ENCODE measurements around the gene PCNX4. TPM values are rescaled to one million over a fixed set of nuclear protein-coding genes. Genes with fewer than 3 reads are reported as not detected.

The PCNX4 gene
- total RNA-seq, 1 experiment from 2014 or later, result 35.5 TPM

DNA sequence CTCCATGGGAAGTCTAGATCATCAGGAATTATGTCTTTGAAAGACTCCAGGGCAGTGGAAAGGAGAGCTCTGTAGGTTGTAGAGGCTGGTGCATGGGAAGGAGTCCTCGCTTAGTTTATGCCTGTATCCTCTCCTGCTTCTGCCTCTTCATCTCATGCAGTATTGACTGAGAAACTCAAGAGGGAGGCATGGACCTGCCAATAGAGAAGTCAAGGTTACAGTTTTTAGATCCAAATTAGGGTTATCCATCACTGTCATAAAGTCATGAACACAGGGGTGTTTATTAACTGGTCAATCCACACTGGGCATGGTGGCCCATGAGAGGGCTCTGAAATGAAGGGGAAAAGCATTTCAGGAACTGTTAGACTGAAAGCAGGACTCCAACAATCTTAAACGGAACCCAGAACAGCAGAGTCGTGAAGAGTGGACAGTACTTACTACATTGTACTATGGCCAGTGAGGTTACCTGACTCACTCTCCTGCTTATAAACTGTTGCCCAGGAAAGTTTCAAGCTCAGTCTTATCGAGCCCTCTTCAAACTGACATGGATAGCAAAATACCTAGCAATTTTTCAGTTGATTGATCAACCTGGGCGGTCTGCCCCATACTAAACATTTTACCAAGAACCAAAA lies 103.6 kb downstream of the PCNX4 start:
- peak; percentile 13 for DNase-seq
- Histone ChIP-seq H3K4me3 (ENCODE audit: insufficient read depth, low read depth, low read length) (no peak overlapping the region), H3K36me3 (replicated peaks; ENCODE audit: control insufficient read depth, insufficient read depth, low read length) (no peaks in the 10 kb centered on the region), H3K27me3 (ENCODE audit: control insufficient read depth, insufficient read depth, low read length) (no peaks in the 10 kb centered on the region)

DNA sequence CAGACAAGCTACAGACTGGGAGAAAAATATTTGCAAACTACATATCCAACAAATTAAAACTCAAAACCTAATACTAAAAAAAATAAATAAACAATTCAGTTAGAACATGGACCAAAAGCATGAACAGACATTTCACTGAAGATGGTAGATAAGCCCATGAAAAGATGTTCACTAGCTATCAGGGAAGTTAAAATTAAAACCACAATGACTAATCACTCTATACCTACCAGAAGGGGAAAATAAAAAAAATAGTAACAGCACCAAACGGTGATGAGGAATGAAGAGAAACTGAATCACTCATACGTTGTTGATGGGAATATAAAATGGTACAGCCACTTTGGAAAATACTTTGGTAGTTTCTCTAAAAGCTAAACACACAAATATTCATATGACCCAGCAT lies 104.6 kb downstream of the PCNX4 start:
- DNase-seq, result no peak
- Histone ChIP-seq H3K27me3 (ENCODE audit: control insufficient read depth, insufficient read depth, low read length) (no peaks in the 10 kb centered on the region), H3K36me3 (replicated peaks; ENCODE audit: control insufficient read depth, insufficient read depth, low read length) (no peaks in the 10 kb centered on the region), H3K4me3 (ENCODE audit: insufficient read depth, low read depth, low read length) (no peak overlapping the region)

DNA sequence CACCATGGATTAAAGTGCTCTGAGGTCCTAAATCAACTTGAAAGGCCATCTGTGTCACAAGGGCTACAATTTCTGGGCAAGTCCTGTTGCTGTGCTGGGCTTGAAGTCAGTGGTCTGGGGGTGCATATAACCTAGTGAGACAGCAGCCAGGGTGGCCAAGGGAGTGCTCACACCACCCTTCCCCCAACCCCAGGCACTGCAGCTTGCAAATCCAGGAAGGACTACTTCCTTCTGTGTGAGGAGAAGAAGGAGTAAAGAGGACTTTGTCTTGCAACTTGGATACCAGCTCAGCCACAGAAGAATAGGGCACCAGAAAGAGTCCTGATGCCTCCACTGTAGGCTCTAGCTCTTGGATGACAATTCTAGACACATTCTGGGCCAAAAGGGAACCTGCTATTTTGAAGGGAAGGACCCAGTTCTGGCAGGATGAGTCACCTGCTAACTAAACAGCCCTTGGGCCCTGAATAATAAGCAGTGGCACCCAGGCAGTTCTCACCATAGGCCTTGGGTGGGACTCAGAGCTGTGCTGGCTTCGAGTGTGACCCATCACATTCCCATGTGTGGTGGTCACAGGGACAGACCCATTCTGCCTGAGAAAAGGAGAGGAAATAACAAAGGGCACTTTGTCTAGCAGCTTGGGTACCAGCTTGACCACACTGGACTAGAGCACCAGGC lies 106.0 kb downstream of the PCNX4 start:
- no peaks in the 10 kb centered on the region for H3K27me3 ChIP-seq (ENCODE audit: control insufficient read depth, insufficient read depth, low read length)
- no peak for DNase-seq
- no peaks in the 10 kb centered on the region for H3K36me3 ChIP-seq (replicated peaks; ENCODE audit: control insufficient read depth, insufficient read depth, low read length)
- no peak overlapping the region for H3K4me3 ChIP-seq (ENCODE audit: insufficient read depth, low read depth, low read length)

DNA sequence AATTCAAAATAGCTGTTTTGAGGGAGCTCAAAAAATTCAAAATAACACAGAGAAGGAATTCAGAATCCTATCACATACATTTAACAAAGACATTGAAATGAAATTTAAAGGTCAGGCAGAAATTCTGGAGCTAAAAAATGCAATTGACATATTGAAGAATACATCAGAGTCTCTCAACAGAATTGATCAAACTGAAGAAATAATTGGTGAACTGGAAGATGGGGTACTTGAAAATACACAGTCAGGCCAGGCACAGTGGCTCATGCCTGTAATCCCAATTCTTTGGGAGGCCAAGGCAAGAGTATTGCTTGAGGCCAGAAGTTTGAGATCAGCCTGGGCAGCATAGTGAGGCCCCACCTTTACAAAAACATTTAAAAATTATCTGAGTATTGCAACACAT lies 107.6 kb downstream of the PCNX4 start:
- Histone ChIP-seq H3K36me3 (replicated peaks; ENCODE audit: control insufficient read depth, insufficient read depth, low read length) (no peaks in the 10 kb centered on the region), H3K27me3 (ENCODE audit: control insufficient read depth, insufficient read depth, low read length) (no peaks in the 10 kb centered on the region), H3K4me3 (ENCODE audit: insufficient read depth, low read depth, low read length) (no peak overlapping the region)
- DNase-seq, result no peak

DNA sequence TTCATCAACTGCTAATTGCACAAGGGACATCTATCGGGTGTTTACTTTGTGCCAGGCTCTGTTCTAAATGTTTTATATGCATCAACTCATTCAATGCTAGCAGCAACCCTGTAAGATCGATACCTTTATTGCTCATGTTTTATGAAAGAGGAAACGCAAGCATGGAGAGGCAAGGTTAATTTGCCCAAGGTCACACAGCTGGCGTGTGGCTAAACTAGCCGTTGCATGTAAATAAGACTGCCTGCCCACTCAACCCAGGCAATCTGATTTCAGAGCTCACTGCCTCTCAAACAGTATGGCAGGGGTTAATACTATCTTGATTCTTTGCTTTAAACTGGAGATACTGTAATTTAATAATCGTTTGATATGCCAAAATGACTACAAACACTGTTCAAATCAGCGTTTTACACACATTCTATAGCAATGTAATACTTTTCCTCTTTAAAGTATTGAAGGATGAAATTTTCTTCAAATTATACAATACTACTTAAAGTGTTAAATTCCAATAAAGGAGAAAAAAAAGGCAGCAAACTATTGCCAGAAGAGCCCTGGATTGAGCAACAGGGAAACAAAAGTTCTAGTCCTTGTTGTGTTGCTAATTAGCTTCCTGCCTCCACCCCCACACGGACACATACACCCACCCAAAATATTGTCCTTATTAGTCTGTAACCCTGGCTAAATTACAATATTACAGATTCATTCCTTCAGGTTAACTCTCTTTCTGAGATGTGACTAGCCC lies 112.5 kb downstream of the PCNX4 start:
- no peaks in the 10 kb centered on the region for H3K36me3 ChIP-seq (replicated peaks; ENCODE audit: control insufficient read depth, insufficient read depth, low read length)
- H3K27me3 ChIP-seq (ENCODE audit: control insufficient read depth, insufficient read depth, low read length), result no peaks in the 10 kb centered on the region
- no peak overlapping the region for H3K4me3 ChIP-seq (ENCODE audit: insufficient read depth, low read depth, low read length)
- no peak for DNase-seq

DNA sequence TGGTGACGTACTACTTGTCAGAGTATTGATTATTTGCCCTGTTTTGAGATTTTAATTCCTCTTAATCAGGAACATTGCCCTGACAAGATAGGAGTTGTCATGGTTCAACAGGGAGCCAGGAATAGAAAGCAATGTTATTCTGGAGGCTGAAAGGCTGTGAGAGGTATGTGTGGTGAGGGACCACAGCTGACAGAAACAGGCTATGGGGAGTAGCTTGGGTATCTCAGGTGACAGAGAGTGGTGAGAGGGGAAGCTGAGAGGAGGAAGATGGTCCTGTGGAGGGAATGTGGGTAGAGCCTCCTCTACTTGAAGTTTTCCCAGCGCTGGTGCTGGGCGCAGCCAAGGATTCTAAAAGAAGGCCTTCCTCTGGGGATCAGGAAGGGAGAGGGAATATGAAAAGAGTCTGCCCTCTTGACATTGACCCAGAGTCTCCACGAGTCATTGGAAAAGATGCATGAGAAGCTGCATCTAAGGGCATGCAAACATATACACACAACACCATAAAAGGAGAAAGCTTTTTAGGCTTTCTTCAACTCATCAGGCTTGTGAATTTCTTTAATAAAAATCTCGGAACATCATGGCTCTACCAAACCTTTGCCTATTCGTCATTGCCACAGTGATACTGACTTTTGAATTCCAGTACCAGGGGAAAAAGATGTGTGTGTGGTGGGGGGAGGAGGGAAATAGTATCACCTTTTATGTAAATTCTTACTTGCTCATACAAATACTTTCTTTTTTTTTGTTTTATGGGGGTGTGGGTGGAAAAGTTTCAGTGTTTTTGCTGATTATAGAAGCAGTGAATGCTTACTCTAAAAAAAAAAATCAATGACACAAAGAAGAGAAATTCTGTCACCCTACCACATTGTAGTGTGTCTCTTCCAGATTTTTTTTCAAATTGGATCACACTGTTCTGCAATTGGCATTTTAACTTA lies 113.4 kb downstream of the PCNX4 start:
- DNase-seq, result peak; percentile 11
- H3K4me3 ChIP-seq (ENCODE audit: insufficient read depth, low read depth, low read length), result no peak overlapping the region
- no peaks in the 10 kb centered on the region for H3K27me3 ChIP-seq (ENCODE audit: control insufficient read depth, insufficient read depth, low read length)
- H3K36me3 ChIP-seq (replicated peaks; ENCODE audit: control insufficient read depth, insufficient read depth, low read length), result no peaks in the 10 kb centered on the region

DNA sequence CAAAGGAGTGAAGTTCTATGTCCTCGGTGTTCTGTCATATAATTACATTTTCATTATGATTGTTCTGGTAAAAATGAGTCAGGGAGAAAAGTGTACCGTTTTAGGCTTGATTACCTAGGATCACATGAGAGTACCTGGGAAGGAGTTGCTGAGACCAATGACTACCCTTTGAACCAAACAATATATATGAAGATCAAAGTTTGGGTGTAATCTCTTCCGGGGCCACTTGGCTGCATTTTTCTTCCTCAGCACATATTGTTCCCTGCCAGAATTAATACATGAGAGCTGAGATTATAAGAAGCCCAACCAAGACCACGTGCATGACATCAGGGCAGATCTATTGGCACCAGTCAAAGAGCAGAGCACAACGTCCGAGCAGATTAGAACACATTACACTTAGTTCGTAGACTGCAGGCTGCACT lies 114.5 kb downstream of the PCNX4 start:
- DNase-seq, result no peak
- Histone ChIP-seq H3K4me3 (ENCODE audit: insufficient read depth, low read depth, low read length) (no peak overlapping the region), H3K36me3 (replicated peaks; ENCODE audit: control insufficient read depth, insufficient read depth, low read length) (no peaks in the 10 kb centered on the region)

DNA sequence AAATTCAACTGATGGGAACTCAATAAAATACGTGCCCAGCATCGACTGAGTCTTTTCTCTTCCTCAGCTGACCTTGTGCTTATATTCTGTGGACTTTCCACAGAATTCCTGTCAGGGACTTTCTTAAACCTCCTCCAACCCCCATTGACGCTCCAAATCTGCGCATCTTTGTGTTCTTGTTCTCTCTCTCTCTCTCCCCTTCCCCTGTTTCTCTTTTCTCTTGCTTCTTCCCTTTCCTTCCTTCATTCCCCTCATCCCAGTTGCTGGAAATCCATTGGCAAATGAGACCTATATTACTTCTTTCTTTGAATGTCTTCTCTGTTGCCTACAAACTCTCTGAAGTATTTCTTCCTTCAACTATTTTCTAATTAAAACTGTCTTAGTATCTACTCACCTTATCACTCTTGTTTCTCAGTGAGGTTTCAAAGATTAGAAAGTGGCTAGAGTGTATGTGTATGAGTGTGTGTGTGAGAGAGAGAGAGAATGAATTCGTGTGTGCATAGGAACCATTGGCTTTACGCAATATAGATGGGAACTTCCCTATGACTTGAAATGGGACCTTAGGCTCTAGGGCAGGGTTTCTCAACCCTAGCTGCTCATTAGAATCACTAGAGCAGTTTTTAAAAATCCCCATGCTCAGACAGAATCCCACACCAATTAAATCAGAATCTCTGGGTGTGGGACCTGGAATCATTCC lies 115.3 kb downstream of the PCNX4 start:
- H3K4me3 ChIP-seq (ENCODE audit: insufficient read depth, low read depth, low read length), result no peak overlapping the region
- DNase-seq, result no peak
- no peaks in the 10 kb centered on the region for H3K36me3 ChIP-seq (replicated peaks; ENCODE audit: control insufficient read depth, insufficient read depth, low read length)
- H3K27me3 ChIP-seq (ENCODE audit: control insufficient read depth, insufficient read depth, low read length), result no peaks in the 10 kb centered on the region

More for the DNA sequence above, 114.5 kb downstream of the PCNX4 start:
- H3K27me3 ChIP-seq (ENCODE audit: control insufficient read depth, insufficient read depth, low read length), result no peaks in the 10 kb centered on the region

DNA sequence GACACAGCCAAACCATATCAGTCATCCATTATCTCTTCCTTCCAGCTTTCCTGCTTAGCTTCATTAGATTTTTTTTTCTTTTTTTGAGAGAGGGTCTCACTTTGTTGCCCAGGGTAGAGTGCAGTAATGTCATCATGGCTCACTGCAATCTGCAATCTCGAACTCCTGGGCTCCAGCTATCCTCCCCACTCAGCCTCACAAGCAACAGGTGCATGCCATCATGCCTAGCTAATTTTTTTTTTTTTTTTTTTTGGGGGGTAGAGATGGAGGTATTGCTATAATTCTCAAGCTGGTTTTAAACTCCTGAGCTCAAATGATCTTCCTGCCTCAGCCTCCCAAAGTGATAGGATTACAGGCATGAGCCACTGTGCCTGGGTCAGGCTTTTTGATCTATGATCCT lies 119.0 kb downstream of the PCNX4 start:
- H3K27me3 ChIP-seq (ENCODE audit: control insufficient read depth, insufficient read depth, low read length), result no peaks in the 10 kb centered on the region
- DNase-seq, result no peak
- H3K4me3 ChIP-seq (ENCODE audit: insufficient read depth, low read depth, low read length), result no peak overlapping the region
- H3K36me3 ChIP-seq (replicated peaks; ENCODE audit: control insufficient read depth, insufficient read depth, low read length), result no peaks in the 10 kb centered on the region

DNA sequence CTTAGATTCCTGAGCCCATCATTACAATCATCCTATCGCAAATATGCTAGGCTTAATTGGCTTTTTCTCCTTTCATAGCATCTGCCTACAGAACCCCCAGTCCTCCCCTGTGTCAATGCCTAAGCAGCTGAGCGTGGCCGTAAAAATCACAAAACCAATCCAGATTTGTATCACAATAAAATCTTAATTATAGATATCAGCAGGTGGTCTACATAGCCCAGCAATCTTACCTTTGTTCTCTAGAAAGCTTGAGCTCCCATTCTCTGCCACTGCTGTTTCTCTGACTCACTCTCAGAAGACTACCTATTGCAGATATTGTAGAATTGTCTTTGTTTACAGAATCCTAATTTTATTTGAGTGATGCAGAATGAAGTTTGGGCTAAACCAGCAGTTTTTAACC lies 119.4 kb downstream of the PCNX4 start:
- H3K36me3 ChIP-seq (replicated peaks; ENCODE audit: control insufficient read depth, insufficient read depth, low read length), result no peaks in the 10 kb centered on the region
- DNase-seq, result no peak

DNA sequence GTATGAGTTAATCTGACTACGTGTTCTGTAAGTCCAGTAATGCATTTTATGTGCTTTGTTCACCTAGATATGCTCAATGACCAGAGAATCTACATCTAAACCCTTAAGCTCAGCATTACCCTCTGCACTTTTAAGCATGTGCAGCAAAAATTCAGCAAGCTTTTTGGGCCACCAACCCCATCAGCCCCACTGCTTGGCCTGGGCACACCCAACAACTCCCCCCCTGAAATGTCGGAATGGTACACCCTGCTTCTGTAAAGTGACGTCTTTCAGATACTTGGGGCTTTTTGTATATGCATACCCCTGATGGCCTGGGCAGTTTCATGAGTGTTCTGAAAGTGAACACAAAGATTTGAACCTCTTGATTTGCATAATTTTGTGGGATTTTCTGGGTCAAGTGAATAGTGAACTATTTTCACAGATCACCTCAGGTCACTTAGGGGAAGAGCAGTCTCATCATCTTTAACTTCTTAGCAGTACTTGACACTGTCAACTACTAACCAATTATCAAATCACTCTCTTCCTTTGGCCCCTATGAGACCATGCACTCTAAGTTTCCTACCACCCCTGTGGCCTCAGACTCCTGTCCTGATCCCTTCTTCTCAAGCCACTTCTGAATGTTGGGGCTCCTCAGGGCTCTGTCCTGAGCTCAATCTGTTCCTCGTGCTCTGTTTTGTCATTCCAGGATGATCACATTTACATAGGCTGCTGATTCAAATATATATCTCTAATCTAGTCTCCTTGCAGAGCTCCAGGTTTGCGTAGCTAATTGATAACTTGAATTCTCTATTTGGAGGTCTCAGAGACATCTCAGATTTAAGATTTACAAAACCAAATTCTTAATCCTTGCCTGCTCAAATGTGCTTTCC lies 121.0 kb downstream of the PCNX4 start:
- no peak for DNase-seq
- Histone ChIP-seq H3K27me3 (ENCODE audit: control insufficient read depth, insufficient read depth, low read length) (no peaks in the 10 kb centered on the region), H3K36me3 (replicated peaks; ENCODE audit: control insufficient read depth, insufficient read depth, low read length) (no peaks in the 10 kb centered on the region), H3K4me3 (ENCODE audit: insufficient read depth, low read depth, low read length) (no peak overlapping the region)

More for the DNA sequence above, 119.4 kb downstream of the PCNX4 start:
- no peak overlapping the region for H3K4me3 ChIP-seq (ENCODE audit: insufficient read depth, low read depth, low read length)
- H3K27me3 ChIP-seq (ENCODE audit: control insufficient read depth, insufficient read depth, low read length), result no peaks in the 10 kb centered on the region

DNA sequence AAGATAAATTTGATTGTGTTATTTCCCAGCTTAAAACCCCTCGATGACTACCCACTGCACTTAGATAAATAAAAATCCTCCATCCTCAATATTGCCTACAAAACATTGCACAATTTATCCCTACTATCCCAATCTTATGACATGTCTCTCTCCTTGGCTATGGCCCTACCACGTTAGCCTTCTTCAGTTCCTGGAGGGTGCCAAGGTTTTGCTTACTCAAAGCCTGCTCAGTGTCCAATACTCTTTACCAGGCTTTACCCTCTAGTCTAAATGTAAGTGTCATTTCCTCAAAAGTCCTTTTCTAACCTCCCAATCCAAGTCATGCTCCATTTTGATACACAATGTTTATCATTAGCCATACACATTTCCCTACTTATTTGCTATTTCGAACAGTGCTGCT lies 122.3 kb downstream of the PCNX4 start:
- DNase-seq, result no peak
- no peaks in the 10 kb centered on the region for H3K27me3 ChIP-seq (ENCODE audit: control insufficient read depth, insufficient read depth, low read length)

DNA sequence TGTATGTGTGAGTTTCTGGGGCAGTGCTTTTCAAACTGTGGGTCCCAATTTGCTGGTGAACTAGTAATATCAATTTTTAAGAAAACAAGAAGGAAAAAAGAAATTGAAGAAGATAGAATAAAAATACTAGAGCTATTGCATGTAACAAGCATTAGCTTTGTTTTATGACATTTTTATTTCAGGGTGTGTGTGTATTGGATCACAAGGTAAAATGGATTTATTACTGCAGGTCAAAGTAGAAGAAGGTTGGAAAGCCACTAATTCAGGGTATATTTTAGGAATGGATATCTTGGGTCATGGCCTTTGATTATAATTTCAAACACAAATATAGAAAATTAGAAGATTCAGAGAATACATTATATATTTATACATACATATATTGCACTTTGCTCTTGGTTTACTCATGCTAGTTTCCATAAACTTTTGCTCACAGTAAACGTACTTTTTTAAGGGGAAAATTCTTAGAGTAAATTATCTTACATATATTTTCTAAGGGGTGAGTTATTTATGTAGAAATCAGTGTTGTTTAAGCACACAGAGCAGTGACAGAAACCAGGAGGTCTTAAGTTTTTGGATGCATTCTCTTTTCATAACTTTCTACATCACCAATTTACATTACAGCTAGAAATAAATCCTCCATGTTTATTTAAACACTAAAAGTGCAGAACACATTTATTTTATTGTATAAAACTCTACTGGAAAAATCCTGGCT lies 122.8 kb downstream of the PCNX4 start:
- H3K27me3 ChIP-seq (ENCODE audit: control insufficient read depth, insufficient read depth, low read length), result no peaks in the 10 kb centered on the region
- no peaks in the 10 kb centered on the region for H3K36me3 ChIP-seq (replicated peaks; ENCODE audit: control insufficient read depth, insufficient read depth, low read length)
- H3K4me3 ChIP-seq (ENCODE audit: insufficient read depth, low read depth, low read length), result no peak overlapping the region
- DNase-seq, result no peak

More for the DNA sequence above, 122.3 kb downstream of the PCNX4 start:
- no peaks in the 10 kb centered on the region for H3K36me3 ChIP-seq (replicated peaks; ENCODE audit: control insufficient read depth, insufficient read depth, low read length)
- H3K4me3 ChIP-seq (ENCODE audit: insufficient read depth, low read depth, low read length), result no peak overlapping the region

Data from H7 (cell line).